ENCODE measurements around the gene TMEM63C. TPM values are rescaled to one million over a fixed set of nuclear protein-coding genes. Genes with fewer than 3 reads are reported as not detected.

The TMEM63C gene
- total and polyA plus RNA-seq, 11 donors: 0.01 to 4.0 (median 1.7) TPM; not detected in 1

DNA sequence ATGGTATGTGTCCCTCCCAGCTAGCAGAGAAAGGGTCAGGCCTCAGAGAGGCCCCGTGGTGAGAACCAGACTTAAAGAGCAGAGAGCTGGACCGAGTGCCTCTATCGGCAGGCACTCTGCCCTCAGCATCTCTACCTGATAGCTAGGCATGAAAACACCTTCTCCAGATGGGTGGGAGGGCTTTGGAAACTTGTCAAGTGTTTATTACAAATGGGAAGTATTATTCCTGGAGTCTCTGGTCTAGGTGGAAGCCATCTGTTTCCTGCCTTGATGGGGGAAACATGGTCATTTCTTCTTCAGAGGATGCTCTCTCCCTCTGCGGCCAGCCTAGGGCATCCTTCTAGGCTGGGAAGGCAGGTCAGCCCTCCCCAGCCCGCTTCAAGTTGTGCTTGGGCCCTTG, 2.3 kb downstream of the TMEM63C start:
- ATAC-seq (no peak), DNase-seq (no peak)
- intact Hi-C loops (cut with DNase I): no loop called here
- TF ChIP-seq POLR2A (IDR thresholded peaks at IDR 0.05): no peak
- TF ChIP-seq, protein P1, sequence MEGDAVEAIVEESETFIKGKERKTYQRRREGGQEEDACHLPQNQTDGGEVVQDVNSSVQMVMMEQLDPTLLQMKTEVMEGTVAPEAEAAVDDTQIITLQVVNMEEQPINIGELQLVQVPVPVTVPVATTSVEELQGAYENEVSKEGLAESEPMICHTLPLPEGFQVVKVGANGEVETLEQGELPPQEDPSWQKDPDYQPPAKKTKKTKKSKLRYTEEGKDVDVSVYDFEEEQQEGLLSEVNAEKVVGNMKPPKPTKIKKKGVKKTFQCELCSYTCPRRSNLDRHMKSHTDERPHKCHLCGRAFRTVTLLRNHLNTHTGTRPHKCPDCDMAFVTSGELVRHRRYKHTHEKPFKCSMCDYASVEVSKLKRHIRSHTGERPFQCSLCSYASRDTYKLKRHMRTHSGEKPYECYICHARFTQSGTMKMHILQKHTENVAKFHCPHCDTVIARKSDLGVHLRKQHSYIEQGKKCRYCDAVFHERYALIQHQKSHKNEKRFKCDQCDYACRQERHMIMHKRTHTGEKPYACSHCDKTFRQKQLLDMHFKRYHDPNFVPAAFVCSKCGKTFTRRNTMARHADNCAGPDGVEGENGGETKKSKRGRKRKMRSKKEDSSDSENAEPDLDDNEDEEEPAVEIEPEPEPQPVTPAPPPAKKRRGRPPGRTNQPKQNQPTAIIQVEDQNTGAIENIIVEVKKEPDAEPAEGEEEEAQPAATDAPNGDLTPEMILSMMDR (IDR thresholded peaks at IDR 0.05): no peak
- peaks cover 0 to 20% (median 5%) of the 10 kb centered on the region in 12 donors for H3K4me1 ChIP-seq
- no peaks in the 10 kb centered on the region for H3K9me3 ChIP-seq
- 49 to 58% (median 55%) methylated on average over 2 to 5 of the region's 5 CpGs for WGBS, 4 donors
- no peaks in the 10 kb centered on the region for H3K36me3 ChIP-seq
- no peak overlapping the region for H3K4me3 ChIP-seq
- no peak overlapping the region for H3K27ac ChIP-seq
- peaks cover 6 to 62% (median 22%) of the 10 kb centered on the region in 9 donors for H3K27me3 ChIP-seq

DNA sequence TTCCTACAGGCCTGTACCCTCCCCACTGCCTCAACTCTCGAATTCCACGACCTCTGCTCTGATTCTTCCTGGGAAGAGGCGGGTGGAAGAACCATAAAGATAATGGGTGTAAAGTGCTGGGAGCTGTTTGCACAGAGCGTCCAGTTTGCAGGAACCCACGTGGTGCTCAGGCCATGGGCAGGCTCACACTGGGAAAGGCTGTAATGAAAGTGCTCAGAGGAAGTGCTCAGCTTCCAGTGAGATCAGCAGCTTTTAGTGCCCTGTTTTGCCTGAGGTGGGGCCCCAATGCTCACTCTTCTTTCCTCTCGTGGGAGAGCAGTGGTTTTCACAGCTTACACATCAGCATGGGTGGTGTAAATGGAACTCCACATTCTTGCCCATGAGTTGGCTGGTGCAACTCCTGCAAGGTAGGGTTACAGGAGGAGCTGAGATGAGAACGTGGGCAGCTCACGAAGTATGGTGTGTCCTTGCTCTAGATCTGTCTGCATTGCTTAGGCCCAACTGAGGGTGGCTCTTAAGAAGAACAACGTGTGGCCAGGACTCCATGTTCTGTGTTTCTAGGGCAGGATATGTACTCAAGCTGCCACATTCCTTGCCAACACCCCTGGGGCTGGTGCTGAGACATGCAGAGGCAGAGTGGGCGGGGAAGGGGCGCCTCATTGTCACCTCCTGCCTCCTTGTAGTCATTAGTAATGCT, 2.9 kb downstream of the TMEM63C start:
- Histone ChIP-seq H3K4me1 (peaks cover 0 to 20% (median 5%) of the 10 kb centered on the region in 12 donors), H3K4me3 (no peak overlapping the region), H3K27ac (no peak overlapping the region), H3K36me3 (no peaks in the 10 kb centered on the region), H3K27me3 (peaks cover 6 to 60% (median 22%) of the 10 kb centered on the region in 9 donors), H3K9me3 (no peaks in the 10 kb centered on the region)
- 48 to 59% (median 55%) methylated on average over 11 of the region's 11 CpGs for WGBS, 4 donors
- DNase-seq (no peak), ATAC-seq (no peak)
- intact Hi-C loops (cut with DNase I): no loop called here
- TF ChIP-seq POLR2A (IDR thresholded peaks at IDR 0.05): no peak
- TF ChIP-seq, protein P1 (IDR thresholded peaks at IDR 0.05): no peak

DNA sequence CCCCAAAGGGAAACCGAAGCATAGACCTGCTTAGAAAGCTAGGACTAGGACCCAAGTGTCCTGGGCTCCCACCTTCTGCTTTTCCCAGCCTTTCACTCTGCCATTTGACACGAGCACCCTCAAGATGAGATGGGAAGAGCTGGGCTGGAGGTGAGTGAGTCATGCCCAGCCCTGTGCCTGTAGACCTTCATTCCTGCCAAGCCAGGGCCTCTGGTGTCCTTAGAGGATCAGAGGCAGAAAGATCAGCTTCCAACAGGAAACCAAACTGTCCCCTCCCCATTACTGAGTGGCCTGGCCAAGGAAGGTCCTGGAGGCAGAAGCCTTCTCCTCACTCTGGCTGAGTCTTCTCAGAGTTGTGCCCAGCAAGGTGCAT, 3.5 kb downstream of the TMEM63C start:
- Histone ChIP-seq H3K9me3 (no peaks in the 10 kb centered on the region), H3K4me1 (peaks cover 0 to 20% (median 5%) of the 10 kb centered on the region in 12 donors), H3K27ac (no peak overlapping the region), H3K36me3 (no peaks in the 10 kb centered on the region), H3K27me3 (peaks cover 6 to 55% (median 22%) of the 10 kb centered on the region in 9 donors), H3K4me3 (no peak overlapping the region)
- no peak for ATAC-seq
- intact Hi-C loops (cut with DNase I): no loop called here
- TF ChIP-seq, protein P1 (IDR thresholded peaks at IDR 0.05): no peak
- no peak for TF ChIP-seq POLR2A (IDR thresholded peaks at IDR 0.05)
- no peak for DNase-seq
- 64 to 74% (median 68%) methylated on average over 2 of the region's 2 CpGs for WGBS, 4 donors

DNA sequence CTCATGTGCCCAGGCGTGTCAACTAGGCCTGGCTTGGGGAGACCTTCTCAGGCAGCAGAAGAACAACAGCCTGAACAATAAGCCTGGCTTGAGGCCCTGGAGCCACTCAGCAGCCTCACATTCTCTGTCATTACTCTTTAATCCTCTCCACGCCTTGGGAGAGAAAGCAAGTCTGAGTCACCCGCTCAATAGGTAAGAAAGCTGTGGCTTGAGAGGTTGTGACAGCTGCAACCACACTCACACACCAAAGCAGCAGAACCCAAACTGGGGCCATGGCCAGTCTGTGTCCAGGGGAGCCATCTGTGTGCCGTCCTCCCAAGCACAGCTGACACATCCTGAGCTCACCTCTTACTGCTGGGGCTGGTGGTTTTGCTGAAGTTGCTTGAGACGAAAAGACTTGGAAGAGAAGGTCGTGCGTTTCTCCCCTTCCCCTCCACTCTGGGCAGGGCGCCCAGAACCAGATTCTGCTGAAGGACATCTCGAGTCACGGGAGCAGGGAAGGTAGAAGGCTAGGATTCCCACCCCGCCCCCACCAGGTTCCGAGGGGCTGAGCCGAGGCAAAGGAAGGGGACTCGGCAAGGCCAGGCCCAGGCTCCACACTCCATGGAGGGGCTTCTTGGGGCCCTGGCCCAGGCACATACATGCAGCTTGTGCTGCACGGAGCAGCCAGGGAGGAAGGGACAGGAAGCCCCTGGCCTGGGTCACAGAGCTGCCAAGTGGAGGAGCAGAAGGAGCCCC, 5.5 kb downstream of the TMEM63C start:
- 25 to 29% (median 28%) methylated on average over 10 to 15 of the region's 15 CpGs for WGBS, 4 donors
- H3K27me3 ChIP-seq: peaks cover 4 to 36% (median 10%) of the 10 kb centered on the region in 9 donors
- TF ChIP-seq POLR2A (IDR thresholded peaks at IDR 0.05): no peak
- TF ChIP-seq, protein P1 (IDR thresholded peaks at IDR 0.05): no peak
- DNase-seq (peak in 1 of 5 donors; percentile 41), ATAC-seq (peak in 3 of 4 donors; percentile 20 to 50 (median 34))
- H3K36me3 ChIP-seq: no peaks in the 10 kb centered on the region
- intact Hi-C loops (cut with DNase I): no loop called here
- no peak overlapping the region for H3K4me3 ChIP-seq
- H3K27ac ChIP-seq: no peak overlapping the region
- peaks cover 0 to 12% (median 2%) of the 10 kb centered on the region in 12 donors for H3K4me1 ChIP-seq
- no peaks in the 10 kb centered on the region for H3K9me3 ChIP-seq
